Ishikawa (cell line): ENCODE measurements around the gene PPOX.

ENCODE experiments used
- CEBPB ChIP-seq: IDR thresholded peaks from 2 replicates; pipeline ENCODE4 v1.6.1; 2012
- CREB1 ChIP-seq: IDR thresholded peaks from 2 replicates; pipeline ENCODE4 v1.6.1; 2012; ENCODE audit warnings: low read depth
- EP300 ChIP-seq: IDR thresholded peaks from 2 replicates; pipeline ENCODE4 v1.6.1; 2012; ENCODE audit warnings: borderline replicate concordance
- MAX ChIP-seq: IDR thresholded peaks from 2 replicates; pipeline ENCODE4 v1.6.1; 2012
- TAF1 ChIP-seq: IDR thresholded peaks from 2 replicates; pipeline ENCODE4 v1.6.1; 2012; ENCODE audit warnings: low read depth, mild to moderate bottlenecking
- YY1 ChIP-seq: IDR thresholded peaks from 2 replicates; pipeline ENCODE4 v1.6.1; 2012; ENCODE audit warnings: low read depth

- no peak for TF ChIP-seq EP300
- TF ChIP-seq CEBPB, result no peak
- TF ChIP-seq CREB1, result no peak
- no peak for TF ChIP-seq MAX
- TF ChIP-seq TAF1, result no peak
- no peak for TF ChIP-seq YY1
Observed at GRCh38 chr1:161164901-161165610, 1.2 kb upstream of the PPOX start.
